Epithelial cell of prostate (primary cell): ENCODE results near the gene RETNLB.

Source experiments
- DNase-seq: peaks from one replicate; pipeline ENCODE4 v3.0.0-alpha.2; 2011; ENCODE audit warnings: low read depth, low spot score
- H3K27ac ChIP-seq: fragments of 450-650 bp; 2 replicates; pipeline ENCODE4 v1.5.1; 2017; ENCODE audit warnings: mild to moderate bottlenecking

Gene RETNLB, protein sequence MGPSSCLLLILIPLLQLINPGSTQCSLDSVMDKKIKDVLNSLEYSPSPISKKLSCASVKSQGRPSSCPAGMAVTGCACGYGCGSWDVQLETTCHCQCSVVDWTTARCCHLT

DNA sequence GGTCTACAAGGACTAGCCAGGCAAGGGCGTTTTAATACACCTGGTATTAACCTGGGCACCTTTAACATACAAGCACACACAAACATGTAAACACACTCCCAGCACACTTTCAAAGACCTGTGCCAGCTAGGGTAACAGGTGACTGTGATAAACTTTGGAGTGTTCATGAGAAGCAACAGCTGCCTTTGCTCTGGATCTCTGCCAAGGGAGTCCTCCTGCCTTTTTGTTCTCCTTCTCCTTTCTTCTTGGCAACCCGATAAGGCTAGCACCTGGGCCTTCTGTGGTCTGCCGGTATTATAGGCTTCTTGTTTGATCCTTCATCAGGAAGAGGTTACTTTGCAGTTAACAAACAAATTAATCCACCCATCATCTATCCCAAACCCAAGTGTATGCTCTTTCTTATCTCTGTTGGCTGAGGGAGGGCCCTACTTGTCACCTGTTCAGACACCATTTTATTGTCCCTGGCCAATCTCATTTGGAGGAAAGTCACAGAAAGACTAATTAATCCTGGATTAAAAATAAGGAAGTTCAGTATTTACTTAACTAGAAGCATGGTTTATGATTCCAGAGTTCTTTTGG lies at the start of gene RETNLB:
TSS of gene RETNLB (minus strand) at position 7 of the 579 bp plus-strand sequence. CDS start 225 bp downstream, outside the sequence.
- DNase-seq = no peak
- no peak within 1 kb of the TSS for H3K27ac ChIP-seq

DNA sequence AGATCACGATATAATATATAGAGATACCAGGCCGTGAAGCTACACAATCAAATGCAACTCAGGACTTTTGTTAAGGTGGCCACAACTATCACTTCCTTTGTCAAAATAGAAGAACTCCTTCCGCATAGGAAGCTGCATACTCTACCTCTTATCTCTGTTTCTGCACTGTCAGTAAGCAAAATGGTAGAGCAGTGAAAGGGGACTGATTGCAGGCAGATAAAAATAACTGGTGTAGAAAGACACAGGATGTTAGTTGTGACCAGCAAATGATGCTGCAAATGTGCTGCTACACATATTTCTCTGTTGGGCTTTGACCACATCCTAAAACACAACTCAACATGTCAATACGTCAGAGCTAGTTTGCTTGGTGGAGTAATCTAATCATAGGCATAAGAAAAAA lies 49.1 kb upstream of the RETNLB start:
- no peak overlapping the region for H3K27ac ChIP-seq
- no peak for DNase-seq

DNA sequence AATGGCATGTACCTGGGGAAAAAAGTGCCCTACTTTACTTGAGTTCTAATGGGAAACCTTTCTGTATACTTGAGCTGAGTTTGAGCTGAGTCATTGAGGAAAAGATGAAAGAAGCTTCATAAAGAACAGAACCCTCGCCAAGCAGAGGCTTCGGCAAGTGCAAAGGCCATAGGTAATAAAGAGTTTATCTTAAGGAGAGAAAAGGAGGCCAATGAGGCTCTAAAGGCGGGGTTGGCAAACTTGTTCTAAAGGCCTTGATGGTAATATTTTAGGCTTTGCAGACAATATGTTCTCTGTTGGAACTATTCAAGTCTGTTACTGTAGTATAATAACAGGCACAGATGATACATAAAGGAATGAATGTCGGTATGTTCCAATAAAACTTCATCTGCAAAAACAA lies 47.8 kb upstream of the RETNLB start:
- DNase-seq = no peak
- no peak overlapping the region for H3K27ac ChIP-seq

DNA sequence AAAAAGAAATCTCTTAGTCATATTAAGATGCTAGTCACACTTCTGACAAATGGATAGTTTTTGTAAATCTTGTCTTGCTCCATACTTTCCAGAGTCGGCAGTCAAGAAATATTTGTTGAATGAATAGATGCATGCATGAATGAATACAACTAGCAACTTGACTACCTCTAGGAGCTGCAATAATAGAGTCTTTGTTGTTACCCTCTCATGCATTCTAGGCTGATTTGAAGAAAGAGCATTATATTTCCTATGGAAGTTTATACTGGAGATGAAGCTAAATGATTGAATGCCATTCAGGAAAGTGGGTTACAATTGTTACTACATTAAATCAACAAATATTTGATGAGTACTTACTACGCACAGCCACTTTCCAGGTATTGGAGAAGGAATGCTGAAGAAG lies 47.2 kb upstream of the RETNLB start:
- no peak for DNase-seq
- H3K27ac ChIP-seq = no peak overlapping the region

DNA sequence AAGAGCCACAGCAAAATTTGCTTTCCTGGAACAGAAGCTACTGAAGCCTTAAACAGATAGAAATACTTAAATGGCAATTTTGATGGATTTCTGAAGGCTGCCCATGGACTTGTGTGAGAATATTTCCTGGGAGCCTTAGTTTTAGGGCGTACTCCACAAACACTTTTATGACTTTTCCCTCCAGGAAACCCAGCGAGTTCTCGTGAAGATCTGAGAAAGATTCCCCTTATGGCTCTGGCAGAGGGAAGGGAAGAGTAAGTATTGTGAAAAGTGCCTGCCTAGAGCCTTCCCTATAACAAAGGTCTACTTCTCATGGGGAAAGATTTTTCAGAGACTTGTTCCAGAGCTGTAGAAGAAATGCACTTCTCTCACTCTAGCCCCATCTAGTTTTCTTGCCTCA lies 34.3 kb upstream of the RETNLB start:
- no peak overlapping the region for H3K27ac ChIP-seq
- DNase-seq = no peak

DNA sequence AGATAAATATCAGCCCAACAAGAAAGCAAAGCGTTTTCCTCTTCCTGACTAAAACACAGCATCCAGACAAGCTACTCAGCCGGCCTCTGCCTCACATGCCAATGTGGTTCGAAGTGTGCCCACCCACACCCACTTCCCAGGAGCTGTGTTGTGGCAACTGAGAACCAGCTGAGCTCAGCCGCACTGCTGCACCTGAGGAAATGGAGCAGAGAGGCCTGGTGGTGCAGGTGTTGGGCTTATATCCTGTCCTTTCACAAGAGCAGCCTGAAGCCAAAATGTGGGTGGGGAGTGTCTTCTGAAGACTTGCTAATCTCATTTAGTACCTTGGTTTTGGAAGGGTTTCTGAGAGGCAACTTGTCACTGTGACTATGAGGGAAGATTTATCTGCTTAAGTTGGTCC lies 23.0 kb upstream of the RETNLB start:
- no peak for DNase-seq
- H3K27ac ChIP-seq = no peak overlapping the region

DNA sequence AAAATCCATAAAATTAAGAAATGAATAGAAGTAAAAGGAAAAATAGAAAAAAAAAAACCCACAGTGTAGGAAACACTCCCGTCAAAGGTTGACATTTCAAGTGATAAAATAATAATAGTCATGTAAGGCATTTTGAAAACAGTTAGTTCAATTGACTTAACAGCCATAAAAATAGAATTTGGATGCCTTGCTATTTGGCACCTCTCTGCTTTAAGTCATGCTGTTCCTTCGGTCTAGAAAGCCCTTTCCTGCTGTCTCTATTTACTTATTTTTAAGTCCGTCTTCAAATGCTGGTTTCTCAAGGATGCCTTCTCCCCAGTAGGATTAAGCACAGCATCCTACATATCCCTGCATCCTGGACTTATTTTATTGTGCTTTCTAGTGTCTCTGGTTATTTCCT lies 22.3 kb upstream of the RETNLB start:
- DNase-seq = no peak
- H3K27ac ChIP-seq = no peak overlapping the region

DNA sequence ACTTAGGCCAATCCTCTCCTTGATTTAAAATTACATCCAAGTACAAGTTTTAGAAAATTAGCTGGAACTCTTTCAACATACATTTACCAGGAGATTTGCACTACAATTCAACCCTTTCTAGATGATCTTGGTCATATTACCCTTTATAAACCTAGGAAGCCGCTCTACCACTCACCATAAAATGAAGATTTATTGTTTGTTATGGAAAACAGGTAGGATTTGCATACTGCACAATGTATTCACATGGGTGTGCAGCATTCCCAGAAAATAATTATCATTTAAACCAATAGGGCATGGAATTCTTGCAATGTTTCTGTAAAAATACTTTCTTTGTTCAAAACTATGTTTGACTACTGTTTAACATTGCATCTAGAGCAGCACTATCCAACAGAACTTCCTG lies 18.4 kb upstream of the RETNLB start:
- DNase-seq = no peak
- H3K27ac ChIP-seq = no peak overlapping the region

DNA sequence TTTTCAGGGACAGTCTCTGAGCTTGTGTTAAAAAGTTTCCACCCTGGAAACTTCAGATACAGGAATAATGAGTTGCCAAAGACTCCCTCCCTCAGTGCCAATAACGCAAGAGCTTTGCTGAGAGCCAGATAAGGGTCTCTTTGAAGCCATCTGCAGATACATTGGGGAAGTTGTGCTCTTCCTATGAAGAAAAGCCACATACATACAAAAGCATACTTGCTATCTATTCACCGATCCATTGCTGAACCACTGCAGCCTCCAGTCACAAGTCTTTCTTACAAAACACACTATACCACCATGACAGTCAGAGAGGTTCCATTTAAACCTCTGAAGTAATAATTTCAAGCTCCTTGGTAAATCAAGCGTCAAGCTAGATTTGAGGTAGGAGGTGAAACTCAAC lies 10.0 kb upstream of the RETNLB start:
- no peak for DNase-seq
- no peak overlapping the region for H3K27ac ChIP-seq

DNA sequence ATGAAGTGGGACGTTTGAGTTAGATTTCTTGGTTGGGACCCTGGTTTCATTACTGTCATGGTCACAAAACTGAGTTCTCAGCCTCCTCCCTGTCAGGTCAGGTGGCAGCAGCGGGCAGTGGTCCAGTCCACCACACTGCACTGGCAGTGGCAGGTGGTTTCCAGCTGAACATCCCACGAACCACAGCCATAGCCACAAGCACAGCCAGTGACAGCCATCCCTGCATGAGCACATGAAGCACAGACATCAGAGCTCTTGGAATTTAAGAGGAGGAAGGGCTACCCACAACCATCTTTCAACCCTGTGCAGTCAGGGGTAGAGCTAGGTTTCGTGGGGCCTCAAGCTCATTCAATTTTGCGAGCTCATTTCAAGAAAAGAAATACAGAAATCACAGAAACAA lies 1.5 kb downstream of the RETNLB start:
- H3K27ac ChIP-seq = no peak overlapping the region
- DNase-seq = no peak

DNA sequence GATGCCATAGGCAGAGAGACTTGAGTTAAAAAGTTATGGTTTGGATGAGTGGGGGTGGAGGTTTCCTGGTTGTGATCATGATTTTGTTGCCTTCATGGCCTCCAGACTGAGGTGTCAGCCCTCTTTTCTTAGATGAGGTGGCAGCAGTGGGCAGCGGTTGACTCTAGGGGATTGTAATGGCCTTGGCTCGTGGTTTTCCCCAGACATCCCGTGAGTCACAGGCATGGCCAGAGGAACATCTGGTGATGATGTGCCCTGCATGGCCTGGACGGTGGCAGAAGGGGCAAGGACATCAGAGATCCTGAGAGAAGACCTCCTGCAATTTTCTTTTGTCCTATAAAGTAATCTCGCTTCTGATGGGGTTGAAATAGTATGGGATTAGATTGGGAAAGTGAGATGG lies 12.4 kb downstream of the RETNLB start:
- no peak for DNase-seq
- H3K27ac ChIP-seq = no peak overlapping the region

DNA sequence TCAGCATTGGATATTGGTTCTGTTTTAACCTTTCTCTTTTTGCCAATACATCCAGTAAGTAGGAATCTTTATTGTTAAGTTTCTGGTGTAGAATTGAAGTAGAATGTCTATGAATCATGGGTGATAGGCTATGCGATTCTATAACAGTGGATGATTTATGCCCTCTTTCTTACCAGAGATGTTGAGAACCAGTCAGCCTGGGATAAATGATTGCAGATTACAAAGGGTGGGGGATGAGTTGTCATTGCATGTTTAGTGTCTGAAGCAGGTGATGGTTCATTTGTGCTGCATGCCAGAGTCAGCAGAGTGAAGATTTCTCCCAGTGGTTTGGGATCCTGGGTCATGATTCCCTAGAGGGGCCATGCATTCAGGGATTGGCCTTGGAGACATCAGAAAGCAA lies 14.3 kb downstream of the RETNLB start:
- DNase-seq = no peak
- H3K27ac ChIP-seq = no peak overlapping the region

DNA sequence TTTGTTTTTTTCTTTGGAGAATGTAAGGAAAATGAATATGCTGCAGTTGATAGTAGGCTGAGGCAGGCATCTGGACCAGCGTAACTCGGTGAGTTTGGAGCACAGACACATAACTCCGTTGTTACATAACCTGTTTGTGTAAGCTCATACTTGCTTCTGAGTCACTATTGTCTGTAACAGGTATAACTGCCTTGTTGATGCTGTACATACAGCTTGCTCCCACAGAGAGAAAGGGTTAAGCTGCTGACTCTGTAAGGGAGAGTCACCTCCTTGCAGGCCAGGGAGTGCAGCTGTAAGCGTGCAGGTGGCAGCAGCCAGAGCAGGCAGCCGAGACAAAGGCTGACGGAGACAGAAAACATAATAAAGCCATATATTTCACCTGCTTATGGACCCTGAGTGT lies 20.4 kb downstream of the RETNLB start:
- DNase-seq = peak; percentile 27
- H3K27ac ChIP-seq = no peak overlapping the region

DNA sequence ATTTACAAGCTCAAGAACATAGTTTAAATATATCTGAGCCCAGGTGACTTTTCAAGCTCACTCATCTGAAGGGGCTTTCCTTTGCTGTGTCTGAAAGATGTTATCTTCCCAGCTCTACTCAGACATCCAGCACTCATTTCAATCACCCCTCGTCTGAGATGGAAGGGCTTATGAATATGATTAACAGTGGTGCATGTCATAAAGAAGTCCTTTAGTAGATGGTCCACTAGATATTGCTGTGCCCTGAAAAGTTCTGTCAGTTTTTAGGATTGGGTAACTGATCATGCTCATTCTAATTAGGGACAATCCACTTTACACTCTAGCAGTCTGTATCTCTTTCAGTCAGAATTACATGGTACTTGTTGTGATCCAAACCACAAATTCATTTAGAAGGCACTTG lies 28.3 kb downstream of the RETNLB start:
- no peak for DNase-seq
- H3K27ac ChIP-seq = no peak overlapping the region

DNA sequence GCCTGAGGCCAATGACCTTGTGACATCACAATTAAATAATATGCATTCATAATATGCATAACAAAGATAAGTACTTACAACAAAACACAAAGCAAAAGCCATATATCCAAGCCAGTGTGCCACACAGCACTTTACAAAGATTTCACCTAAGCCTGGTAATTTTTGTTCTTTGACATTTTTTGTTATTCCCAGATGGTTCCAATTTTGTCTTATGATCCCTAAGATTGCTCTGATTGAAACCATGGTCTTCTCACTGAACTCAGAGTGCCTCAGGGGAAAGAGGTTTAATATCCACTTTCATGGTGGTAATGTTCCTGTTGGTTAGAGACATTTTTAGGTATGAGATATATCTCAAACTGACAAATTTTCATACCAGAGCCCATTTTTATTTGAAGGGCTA lies 29.1 kb downstream of the RETNLB start:
- DNase-seq = no peak

DNA sequence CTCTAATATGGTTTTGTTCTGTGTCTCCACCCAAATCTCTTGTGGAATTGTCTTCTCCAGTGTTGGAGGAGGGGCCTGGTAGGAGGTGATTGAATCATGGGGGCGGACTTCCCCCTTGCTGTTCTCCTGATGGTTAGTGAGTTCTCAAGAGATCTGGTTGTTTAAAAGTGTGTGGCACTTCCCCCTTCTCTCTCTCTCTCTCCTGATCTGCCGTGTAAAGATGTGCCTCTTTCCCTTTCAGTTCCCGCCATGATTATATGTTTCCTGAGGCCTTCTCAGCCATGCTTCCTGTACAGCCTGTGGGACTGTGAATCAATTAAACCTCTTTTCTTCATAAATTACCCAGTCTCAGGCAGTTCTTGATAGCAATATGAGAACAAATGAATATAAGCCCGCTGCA lies 33.1 kb downstream of the RETNLB start:
- H3K27ac ChIP-seq = no peak overlapping the region
- DNase-seq = no peak

More for the DNA sequence above, 29.1 kb downstream of the RETNLB start:
- H3K27ac ChIP-seq = no peak overlapping the region

DNA sequence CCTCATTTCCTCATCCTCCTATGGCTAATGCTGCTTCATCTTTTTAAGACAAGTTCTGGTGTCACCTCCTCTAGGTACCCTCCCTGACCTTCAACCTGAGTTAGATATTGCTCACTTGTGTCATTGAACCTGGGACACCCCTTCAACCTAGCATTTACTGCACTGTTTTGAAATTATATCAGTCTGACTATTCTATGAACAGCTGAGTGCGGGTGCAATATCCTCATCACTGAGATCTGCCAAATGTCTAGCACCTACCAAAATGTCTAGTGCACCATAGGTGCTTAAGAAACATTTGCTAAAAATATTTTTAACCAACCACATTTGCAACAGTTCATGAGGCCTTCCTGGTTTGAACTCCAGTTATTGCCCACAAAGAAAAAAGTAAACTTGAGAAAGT lies 34.5 kb downstream of the RETNLB start:
- no peak for DNase-seq
- no peak overlapping the region for H3K27ac ChIP-seq

DNA sequence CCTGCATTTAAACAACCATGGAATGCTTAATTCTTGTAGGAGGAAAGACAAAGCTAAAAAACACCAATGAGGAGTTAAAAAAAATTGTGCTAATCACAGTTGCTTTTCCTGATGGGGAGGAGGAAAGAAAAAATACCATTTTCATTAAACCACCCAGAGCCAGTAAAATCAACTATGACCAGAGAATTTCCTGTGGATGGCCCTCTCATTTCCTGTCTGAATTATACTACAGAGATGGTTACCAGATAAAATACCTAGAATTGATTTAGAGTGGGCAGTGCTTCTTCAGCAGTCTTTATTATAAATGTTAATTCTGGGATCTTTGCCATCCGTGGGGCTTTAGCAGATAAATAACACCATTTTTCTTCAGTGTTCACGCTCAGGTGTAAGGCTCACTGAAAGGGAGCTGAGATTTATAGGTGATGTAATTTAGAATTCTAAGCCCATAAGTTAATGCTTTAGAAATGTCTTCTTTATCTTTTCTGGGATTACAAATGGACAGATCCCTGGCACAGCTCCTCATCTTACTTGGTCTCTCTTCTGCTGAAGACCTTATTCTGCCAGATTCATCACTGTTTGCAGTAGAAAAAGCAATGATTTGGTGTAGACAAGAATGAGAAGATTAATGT lies 37.9 kb downstream of the RETNLB start:
- no peak overlapping the region for H3K27ac ChIP-seq
- DNase-seq = no peak

DNA sequence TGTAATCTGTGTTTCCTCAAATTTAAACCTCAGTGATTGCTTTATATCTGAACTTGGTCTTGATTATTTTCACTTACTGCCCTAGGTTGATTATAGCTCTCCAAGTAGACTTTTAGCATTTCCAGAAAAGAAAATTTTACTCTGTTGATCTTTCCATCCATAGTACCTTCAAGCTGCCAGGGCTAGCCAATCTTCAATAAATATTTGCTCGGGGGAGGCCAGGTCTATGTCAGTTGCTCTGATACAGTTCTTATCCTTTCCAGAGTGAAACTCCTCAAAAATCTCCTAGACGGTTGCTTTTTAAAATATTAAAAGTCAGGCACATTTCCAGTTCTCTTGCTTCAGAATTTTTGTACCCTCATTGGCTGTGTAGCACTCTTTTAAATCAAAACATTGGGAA lies 38.8 kb downstream of the RETNLB start:
- DNase-seq = no peak
- H3K27ac ChIP-seq = no peak overlapping the region

DNA sequence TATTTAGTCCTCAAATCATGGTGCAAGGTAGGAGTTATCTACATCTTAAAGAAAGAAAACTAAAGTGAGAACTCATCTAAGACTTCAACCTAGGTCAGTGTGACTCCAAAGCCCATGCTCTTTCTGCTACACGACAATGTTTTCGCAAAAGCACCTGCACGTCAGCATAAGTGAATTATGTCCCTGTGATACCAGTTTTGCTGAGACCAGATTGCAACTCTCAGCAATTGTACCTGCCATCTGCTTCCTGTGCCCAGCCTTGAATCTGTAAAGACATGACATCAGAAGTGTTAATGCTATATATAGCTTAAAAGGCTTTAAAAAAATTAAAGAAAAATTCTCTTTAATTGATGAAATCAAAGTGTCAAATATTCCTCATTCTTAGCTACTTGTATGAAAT lies 43.4 kb downstream of the RETNLB start:
- H3K27ac ChIP-seq = no peak overlapping the region
- no peak for DNase-seq

DNA sequence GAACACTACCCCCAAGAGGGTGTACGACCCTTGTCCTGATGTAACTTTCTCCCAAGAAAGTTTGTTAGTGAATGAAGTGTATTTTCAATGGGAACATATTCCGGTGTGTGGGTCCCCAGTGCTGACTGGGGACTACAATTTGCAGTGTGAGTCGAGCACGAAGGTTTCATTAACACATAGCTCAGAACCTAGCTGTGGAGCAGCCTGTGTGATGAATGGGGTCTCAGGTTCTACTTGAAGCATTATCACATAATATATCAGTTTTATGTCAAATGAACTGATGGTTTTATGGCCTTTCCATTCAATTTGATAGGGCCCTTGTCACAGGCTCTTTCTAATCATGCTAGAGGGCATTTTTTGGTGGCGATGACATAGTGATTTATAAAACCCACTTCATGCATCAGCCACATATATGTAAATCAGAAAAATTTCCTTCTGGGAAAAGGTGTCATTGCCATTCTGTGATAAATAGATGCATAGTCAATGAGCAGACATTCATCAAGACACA lies 44.1 kb downstream of the RETNLB start:
- DNase-seq = no peak
- no peak overlapping the region for H3K27ac ChIP-seq
